GM18868 (cell line): ENCODE data around the gene SPDYA.

Experiments used
- ATAC-seq: cut with Tn5 transposase; IDR thresholded peaks from one replicate; pipeline ENCODE4 v1.9.1; 2021; ENCODE audit warnings: mild to moderate bottlenecking, moderate library complexity; ENCODE audit not compliant: unreplicated experiment

Gene SPDYA

DNA sequence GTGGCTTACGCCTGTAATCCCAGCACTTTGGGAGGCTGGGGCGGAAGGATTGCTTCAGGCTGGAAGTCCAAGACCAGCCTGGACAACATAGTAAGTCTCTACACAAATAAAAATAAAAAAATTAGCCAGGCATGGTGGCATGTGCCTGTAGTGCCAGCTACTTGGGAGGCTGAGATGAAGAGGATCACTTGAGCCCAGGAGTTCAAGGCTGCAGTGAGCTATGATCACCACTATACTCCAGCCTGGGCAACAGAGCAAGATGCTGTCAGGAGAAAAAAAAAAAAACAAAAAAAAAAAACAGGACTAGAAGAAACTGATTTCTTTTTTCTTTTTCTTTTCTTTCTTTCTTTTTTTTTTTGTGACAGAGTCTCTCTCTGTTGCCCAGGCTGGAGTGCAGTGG is 13.6 kb downstream of the SPDYA start:
- no peak for ATAC-seq

DNA sequence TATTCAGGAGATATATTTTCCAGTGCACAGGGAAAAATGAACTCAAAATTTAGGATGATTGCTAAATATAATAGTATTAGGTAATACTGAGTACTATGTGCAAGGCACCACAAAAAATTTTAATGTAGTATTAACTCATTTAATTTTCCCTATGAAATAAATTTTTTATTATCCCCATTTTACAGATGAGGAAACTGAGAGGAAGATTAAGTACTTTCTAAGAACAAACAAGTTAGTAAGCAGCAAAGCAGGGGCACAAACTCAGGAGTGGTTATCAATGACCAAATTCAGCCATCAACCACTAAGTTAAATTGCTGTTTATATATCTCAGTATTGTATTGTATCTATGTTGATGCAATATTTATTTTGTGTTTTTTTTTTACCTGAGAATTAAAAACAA is 14.2 kb downstream of the SPDYA start:
- ATAC-seq, result no peak

DNA sequence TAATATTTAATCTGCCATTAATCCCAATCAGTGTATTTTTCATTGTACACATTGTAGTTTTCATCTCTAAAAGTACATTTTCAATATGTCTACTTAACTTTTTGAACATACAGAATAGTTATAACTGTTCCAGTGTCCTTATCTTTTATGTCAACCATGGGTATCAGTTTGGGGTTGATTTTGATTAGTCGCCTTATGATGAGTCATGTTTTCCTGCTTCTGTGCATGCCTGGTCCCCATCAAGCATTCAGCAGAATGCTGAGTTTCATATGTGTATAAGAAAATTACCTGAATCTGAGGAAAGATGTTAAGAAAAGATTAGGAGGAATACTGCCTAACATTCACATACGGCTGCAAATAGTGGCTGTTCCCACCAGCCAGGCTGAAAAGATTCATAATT is 17.7 kb downstream of the SPDYA start:
- no peak for ATAC-seq

DNA sequence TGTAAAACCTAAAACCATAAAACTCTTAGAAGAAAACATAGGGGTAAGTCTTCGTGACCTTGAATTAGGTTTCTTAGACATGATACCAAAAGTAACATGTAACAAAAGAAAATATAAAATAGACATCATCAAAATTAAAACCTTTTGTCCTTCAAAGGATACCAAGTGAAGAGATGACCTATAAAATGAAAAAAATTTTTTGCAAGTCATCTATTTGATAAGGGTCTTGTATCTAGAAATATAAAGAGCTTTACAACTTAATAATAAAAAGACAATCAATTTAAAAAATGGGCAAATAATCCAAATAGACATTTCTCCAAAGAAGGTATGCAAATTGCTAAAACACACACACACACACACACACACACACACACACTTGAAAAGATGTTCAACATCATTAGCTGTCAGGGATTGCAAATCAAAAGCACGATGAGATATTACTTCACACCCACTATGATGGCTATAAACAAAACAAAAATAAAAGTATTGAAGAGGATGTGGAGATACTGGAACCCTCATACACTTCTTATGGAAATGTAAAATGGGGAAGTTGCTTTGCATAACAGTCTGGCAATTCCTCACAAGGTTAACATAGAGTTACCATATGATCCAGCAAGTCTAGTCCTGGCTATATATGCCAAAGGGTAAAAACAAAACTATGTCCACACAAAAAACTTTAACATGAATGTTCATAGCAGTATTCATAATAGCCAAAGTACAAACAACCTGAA is 23.3 kb downstream of the SPDYA start:
- no peak for ATAC-seq

DNA sequence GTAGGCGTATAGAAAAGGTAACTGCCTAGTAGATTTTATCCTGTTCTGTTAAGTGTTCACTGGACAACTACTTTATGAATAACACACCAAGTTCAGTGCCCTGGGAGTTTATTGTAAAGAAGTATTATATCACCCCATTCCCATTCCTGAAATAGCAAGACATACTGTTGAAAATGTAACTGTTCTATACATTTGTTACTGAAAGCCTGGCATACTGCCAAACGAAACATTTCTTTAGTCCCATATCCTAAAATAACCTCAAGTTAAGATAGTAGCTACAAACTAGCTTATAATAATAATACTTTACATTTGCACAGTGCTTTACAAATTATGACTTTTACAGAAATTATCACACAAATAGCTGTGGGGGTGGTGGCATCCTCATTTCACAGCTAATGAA is 25.1 kb downstream of the SPDYA start:
- ATAC-seq, result no peak

DNA sequence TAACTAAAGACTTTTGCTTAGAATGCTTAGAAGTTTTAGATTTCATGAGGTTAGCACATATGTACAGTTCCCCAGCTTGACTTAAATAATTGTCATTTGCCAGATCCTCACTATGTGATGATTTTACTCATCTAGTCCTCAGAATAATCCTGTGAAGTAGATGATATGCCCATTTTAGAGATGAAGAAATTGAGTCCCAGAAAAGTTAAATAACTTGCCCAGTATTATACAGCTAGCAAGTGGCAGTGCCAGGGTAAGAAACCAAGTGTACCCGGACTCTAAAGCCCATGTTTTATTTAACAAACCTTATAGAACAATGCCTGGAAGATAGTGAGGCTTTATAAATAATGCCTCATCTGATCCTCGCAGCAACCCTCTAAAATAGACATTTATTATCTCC is 28.3 kb downstream of the SPDYA start:
- no peak for ATAC-seq

DNA sequence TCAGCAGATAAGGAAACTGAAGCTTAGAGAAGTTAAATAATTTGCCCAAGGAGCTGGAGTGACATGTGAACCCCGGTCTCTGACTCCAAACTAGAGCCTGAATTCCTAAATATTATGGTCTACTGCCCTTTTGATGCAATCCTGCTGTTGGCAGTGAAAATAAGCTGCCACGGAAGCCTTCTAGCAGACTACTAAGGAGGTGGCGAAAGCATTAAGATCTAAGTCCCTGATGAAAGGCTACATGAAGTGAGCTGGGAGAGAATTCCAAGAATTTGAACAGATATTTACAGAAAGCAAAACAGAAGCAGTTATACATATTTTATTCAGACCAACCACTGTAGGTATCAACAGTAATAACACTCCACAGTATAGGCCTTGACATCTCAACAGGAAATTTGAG is 31.4 kb downstream of the SPDYA start:
- no peak for ATAC-seq

DNA sequence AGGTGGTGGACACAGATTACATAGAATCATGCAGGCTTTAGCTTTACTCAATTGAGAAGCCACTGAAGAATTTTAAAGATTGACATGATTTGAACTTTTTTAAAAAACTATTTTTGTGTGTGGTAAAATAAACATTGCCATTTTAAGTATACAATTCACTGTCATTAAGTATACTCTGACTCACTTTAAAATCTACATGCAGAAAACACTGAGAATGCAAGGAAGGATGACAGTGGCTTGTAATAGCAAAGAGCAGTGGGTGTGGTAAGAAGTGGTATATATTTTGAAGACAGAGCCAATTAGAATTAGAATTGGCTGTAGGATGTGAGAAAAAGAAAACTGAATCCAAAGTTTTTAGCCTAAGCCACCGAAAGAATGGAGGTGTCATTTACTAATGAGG is 44.6 kb downstream of the SPDYA start:
- ATAC-seq, result no peak

DNA sequence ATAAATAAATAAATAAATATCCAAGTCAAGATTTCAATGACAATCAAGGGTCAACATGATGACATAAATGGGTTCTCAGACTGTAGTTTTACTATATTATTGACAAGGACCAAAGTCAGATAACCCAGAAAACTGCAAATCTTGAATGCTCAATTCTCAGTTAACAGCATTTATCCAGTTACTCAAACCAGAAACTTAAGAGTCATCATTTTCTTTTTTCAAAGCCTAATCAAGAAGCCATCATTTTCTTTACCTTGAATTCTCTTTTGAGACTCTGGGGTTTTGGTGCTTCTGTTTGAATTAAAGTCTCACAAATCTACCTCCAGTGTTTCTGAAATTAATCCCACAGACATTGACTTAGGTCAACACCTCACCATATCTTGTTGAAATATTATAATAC is 45.3 kb downstream of the SPDYA start:
- ATAC-seq, result no peak

DNA sequence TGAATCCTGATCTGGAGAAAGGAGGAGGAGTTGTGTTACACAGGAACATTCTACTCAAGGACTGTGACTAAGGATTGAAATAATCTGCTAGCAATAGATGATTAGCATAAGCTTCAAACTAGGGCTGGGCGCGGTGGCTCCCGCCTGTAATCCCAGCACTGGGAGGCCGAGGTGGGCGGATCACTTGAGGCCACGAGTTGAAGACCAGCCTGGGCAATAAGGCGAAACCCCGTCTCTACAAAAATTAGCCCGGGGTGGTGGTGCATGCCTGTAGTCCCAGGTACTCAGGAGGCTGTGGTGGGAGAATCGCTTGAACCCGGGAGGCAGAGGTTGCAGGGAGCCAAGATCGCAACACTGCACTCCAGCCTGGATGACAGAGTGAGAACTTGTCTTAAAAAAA is 58.0 kb downstream of the SPDYA start:
- ATAC-seq, result no peak

DNA sequence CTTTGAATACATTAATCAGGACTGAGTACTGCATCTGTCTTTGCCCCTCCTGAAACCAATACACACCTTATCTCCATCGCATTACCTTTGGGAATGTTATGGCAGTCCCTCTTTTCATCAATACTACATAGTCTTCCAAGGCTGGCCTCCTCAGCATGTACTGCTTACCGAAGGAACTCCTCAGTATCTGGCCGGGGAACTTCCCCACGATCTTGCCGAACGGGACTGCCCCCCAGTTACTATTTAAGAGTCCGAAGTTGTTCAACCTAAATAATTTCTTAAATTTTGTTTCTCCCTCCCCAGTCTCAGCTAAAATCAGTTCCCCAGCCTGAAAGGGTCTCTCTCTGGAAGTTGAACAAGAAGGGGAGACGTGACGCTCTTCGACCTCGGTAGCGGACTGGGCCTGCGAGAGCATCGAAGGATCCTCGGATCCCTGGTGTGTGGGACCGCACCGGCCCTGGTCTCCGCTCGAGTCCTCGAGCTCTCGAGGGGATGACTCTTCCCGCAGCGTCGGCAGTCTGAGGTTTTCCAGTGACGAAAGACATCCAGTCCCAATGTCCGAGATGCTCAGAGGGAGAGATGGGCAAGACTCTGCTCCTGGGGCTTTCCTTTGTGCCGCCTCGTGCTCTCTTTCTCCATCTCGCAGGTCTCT is 59.0 kb downstream of the SPDYA start:
- peak; percentile 20 for ATAC-seq

DNA sequence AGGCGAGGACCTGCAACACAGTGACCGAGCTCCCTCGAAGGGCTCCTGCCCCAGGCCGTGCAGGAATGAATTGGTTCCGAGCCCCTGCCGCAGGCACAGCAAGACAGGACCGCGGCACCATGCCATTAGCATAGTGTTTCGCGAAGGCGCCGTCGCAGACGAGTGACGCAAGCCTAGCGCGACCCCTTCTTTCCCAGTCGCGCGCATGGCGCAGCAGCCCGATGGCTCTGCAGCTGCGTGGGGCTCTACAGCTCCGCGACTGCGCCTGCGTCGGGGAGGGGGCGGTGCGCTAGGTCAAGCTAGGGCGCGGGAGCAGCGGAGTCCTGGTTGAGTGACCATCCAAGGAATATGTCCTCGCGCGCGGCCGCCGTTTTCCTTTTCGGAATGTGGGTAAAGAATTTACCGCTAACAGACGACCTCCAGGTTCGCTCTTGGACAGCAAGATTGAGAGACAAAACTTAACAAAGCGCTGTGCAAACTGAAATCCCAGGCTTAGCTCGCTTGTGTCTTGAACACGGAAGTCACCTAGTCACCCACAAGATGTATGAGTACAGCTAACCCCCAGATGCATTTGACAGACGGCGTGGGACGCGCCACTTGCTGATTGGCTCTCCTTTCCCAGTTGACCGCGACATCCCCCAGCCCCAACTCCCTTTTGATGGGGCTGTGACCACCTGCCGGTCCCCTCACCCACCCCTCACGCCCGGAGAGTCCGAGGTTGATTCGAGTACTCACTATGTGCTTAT is 59.7 kb downstream of the SPDYA start, which contains the start of gene TRMT61B:
TRMT61B (minus strand) TSS at position 164 of the 746 bp plus-strand sequence; CDS start at position 132, 32 bp downstream.
- peak; percentile 93 for ATAC-seq

DNA sequence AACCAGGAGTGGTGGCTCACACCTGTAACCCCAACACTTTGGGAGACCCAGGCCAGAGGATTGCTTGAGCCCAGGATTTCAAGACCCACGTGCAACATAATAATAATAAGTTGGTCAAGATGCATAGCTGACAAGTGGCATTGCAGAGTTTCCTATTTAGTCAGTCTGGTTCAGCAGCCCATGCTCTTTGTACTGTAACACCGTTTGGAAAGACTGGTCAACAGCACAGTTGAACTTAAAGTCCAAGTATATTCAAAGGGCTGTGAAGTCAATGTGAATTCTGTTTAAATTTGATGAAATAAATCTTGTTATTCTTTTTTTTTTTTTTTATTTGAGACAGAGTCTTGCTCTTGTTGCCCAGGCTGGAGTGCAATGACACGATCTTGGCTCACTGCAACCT is 61.0 kb downstream of the SPDYA start:
- no peak for ATAC-seq

DNA sequence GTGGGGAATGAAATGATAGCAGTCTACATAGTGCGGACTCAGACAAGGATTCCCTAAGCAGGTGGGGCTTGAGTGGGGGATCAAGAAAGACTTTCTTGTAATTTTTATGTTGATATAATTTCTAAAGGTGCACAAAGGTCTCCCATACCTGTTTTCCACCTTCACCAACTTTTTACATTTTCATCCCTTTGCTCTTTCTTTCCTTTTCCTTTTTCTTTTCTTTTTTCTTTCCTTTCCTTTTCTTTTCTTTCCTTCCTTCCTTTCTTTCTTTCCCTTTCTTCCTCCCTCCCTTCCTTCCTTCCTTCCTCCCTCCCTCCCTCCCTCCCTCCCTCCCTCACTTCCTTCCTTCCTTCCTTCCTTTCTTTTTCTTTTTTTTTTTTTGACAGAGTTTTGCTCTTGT is 69.6 kb downstream of the SPDYA start:
- no peak for ATAC-seq

DNA sequence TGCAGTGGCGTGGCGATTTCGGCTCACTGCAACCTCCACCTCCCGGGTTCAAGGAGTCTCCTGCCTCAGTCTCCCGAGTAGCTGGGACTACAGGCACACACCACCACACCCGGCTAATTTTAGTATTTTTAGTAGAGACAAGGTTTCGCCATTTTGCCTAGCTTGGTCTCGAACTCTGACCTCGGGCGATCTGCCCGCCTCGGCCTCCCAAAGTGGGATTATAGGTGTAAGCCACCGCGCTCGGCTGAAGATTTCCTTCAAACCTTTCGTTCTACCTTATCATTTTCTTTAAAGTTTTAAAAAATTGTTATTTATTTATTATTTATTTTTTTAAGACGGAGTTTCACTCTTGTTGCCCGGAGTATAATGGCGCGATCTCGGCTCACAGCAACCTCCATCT is 82.9 kb downstream of the SPDYA start:
- no peak for ATAC-seq

DNA sequence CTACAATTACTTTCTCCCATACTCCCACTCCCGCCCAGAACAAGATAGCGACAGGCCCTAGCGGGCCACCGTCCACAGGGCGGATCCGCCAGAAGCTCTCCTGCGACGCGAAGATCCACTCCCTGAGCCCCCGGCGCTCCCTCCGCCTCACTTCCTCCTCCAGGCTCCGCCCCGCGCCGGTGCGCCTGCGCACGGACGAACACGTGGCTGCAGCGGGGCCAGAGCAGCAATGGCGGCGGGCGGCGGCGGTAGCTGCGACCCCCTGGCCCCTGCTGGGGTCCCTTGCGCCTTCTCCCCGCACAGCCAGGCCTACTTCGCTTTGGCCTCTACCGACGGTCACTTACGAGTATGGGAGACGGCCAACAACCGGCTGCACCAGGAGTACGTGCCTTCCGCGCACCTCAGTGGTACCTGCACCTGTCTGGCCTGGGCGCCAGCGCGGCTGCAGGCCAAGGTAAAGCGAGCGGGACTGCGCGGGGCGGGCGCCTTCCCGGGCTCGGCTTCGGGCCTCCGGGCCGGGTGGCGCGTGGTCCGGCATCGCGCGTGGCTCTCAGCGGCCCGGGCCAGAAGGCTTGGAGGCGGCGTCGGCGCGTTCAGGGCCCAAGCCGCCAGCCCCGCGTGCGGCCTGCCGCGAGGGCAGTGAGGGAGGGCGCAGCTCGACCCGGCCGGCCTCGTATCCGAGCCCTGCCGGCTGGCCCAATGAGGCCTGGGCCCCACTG is 84.0 kb downstream of the SPDYA start, which contains the start of gene WDR43:
WDR43 (plus strand) TSS at position 198 of the 719 bp plus-strand sequence; CDS start at position 230, 32 bp downstream.
- ATAC-seq, result peak; percentile 90

DNA sequence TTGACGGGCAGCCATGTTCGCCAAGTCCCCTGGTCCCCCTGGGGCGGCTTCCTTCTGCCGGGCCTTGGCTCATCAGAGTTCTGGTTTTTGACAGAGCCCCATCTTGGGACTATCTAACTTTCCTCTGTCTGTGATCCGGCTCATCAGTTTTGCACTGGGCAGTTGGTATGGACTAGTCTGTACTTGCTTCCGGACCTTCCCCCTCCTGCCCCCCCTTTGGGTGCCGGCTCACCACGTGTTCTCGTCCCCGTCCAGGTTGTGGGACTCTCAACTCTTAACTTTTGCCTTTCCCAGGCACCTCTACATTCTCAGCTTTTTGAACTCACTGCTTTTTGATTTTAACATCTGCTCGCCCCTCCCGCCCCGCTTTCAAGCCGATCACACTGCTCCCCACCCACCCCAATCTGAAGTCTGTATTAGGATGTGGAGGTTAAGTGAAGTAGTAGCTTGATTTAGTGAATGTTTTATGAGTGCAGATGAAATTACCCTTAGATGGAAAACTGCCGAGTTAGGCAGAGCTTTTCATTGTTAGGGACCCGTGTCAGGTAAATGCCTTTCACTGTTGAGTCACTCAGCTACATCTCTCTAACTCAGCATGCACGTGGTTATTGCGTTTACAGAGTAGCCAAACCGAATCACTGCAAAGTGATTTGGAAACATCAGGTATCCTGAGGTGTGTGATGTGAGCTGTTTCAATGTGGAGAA is 84.7 kb downstream of the SPDYA start:
- peak; percentile 28 for ATAC-seq

DNA sequence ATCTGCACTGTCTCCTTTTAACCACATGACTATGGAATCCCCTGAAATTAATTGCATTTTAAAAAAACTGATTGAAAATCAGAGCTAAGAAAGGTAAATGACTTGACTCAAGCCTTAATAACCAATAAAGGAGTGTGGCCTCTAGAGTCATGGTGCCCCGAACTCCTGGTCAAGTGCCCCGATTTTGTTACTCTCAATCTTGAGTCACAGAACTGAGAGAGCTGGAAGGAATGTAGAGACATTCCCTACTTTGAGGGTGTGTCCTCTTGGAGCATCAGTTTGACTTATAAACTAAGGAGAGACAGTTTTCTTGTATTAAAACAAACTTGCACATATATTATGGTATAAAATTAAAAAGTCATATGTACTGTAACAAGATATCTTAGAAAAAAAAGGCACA is 86.3 kb downstream of the SPDYA start:
- ATAC-seq, result no peak

DNA sequence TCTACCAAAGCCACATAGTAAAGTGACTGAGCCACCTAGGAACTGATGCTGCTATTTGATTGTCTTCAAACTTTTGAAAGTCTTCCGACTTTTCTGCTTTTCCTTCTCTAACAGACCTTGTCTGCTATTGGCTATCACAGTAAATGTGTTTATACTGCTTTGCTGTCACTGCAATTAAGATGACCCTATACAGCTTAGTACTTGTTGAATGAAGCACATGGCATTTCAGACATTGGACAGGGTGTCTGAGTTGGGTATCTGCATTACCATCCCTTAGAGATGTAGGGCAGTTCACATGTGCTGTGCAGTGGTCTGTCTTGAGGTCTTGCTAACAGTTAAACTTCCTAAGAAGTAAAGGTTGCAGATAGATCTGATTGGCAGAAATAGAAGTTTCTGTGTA is 87.4 kb downstream of the SPDYA start:
- no peak for ATAC-seq
